Stimulated activated CD4-positive, alpha-beta T cell treated with anti-CD3 and anti-CD28 coated beads, Interleukin-4, amount 100 ng/mL, for 1 hour (primary cell): Measurements from ENCODE around the gene ADM2.
A peak's percentile ranks its signal among the peaks of the same experiment; 100 is the strongest.
"Not testable (repeated sequence)": the region's sequence is repeated elsewhere in the genome, so short reads cannot be mapped to it uniquely, and the experiment has no call there.

Experiments used
- DNase-seq: peaks from one replicate; pipeline ENCODE4 v3.0.0-alpha.2; 2020

Gene ADM2

GRCh38 chr22:50526834-50527801 lies 45.8 kb downstream of the ADM2 start:
- DNase-seq: no peak

- no peak for DNase-seq
These were observed 46.8 kb downstream of the ADM2 start for GRCh38 chr22:50527921-50528681.

DNA sequence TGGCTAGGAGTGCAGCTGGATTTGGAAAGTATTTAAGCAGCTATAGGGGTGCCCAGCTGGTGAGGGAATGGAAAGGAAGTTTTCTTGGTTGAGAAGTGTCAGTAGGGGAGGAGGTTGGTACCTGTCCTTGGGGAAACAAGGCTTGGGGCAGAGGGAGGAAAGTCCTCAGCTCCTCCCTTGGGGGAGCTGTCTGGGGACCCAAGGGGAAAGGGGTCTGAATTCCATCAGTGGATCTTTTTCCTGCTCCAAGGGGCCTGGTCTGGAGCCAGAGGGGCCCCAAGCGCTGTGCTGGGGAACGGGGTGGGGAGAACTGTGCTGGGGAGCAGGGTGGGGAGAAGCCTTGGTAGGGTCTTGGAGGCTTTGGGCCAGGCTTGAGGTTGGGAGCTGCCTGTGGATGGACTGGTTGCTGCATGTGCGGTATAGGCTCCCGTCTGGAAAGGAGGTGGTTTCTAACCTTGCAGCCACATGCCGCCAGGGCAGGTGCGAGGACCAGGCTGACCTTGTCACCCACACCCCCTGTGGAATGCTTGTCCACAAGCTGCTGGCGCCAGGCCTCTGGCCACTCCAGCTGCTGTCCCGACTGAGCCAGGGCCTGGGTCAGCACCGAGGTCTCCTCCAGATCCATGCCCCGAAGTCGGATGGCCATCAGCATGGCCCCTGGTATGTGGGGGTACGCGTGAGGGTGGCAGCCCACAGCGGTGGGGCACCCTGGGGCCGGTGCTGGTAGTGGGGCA lies 47.5 kb downstream of the ADM2 start:
- peak; percentile 13 for DNase-seq

DNA sequence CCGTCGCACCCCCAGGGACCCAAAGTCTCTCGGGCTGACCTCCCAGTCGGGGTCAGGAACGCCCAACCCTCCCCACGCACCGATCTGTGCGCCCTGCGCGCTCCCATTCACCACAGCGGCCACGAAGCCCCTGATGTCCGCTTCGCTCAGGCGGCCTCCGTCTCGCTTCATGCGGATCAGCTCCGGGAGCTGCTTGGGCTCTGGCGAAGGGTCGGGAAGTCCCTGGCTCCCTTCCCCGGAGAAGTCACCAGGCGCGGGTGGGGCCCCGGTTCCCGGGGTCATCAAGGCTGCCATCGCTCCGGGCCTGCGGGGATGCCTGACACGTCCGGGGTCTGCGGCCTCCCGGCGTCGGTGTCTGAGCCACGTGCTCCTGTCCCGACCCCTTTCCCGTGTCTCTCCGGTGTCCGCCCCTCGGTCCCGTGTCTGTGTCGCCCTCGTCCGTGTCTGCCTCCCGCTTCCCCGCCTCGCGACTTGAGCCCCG lies 48.1 kb downstream of the ADM2 start:
- peak; percentile 15 for DNase-seq

- DNase-seq: peak; percentile 76
These were observed 48.7 kb downstream of the ADM2 start, which contains the start of gene TYMP for GRCh38 chr22:50529897-50530579. Gene TYMP, minus strand, starts transcription at chr22:50530012. Its CDS starts 303 bp downstream, at chr22:50529709.

- no peak for DNase-seq
These were observed 49.2 kb downstream of the ADM2 start for GRCh38 chr22:50530580-50530876.

DNA sequence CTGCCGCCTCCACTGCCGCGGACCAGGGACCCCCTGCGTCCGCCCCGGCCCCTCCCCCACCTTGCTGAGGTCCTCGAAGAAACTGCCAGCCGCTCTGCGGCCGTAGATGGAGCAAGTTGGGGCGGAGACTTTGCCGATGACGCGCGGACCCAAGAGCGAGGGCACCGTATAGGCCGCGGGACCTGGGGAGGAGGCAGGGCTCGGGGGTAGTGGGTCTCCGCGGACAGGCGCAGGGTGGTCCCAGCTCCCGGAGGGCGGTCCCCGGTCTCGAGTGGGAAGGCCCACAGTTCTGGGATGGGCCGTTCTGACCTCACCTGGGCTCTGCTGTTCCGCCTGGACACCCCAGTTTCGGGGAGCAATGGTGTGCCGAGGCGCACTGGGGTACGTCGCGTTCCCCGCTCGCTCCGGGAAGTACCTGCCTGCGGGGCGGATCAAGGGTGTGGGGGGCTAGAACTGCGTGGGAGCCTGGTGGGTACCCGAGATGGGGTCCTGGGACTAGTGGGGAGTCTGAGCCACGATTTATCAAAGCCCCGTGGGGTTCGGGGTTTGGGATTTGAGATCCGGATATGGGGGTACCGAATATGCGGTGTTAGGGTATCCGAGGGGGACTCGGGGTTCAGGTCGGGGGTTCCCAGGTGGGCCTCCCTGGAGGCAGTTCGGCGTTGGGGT lies 49.7 kb downstream of the ADM2 start:
- DNase-seq: peak; percentile 84

DNA sequence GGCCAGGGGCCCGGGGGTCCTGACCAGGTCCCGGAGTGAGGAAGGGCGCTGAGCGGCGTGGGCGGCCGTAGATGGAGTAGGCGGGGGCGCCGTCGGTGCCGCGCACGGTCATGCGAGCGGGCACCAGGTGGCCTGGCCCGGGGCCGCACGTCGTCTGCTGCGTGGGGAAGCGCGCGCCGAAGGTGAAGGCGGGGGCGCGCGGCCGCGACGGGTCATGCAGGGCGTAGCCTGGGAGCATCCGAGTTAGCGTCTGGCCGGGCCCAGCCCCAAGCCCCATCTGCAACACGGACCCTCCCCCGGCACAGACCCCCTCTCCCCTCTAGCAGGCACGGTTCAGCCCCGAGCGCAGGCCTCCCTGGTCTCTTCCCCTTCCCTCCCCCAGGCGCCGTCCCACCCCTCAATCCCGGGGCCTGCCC lies 50.2 kb downstream of the ADM2 start:
- peak; percentile 75 for DNase-seq

DNA sequence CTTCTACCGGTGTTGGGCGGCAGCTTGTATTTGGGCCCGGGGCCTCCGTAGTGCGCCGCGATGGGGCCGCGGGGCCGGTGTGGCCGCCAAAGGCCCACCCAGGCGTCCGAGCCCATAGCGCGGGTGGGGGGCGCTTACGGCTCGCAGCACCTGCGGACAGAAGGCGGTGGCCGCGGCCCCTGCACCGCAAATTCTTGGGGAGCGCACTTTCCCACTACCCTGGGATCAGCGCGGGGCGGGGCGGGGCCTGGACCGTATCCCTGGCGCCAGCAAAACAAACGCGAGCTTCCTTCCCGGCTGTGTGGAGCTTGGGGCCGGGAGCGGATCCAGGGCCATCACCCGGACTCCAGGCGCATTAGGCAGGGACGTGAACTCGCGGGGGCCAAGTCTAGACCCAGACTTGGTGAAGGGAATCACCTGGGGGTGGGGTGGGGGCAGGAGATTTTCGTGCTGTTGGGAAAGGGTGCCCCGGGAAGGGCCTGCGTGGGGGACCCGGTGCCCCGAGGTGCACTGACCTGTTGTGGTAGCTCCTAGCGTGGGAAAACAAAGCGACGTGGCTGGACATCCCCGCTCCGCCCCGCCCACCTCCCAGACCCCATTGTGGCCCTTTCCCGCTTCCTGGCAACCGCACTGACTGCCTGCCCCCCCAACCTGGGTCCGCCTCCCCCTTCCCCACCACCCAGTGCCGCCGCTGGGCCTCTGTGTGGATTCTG lies 50.8 kb downstream of the ADM2 start:
- no peak for DNase-seq

DNA sequence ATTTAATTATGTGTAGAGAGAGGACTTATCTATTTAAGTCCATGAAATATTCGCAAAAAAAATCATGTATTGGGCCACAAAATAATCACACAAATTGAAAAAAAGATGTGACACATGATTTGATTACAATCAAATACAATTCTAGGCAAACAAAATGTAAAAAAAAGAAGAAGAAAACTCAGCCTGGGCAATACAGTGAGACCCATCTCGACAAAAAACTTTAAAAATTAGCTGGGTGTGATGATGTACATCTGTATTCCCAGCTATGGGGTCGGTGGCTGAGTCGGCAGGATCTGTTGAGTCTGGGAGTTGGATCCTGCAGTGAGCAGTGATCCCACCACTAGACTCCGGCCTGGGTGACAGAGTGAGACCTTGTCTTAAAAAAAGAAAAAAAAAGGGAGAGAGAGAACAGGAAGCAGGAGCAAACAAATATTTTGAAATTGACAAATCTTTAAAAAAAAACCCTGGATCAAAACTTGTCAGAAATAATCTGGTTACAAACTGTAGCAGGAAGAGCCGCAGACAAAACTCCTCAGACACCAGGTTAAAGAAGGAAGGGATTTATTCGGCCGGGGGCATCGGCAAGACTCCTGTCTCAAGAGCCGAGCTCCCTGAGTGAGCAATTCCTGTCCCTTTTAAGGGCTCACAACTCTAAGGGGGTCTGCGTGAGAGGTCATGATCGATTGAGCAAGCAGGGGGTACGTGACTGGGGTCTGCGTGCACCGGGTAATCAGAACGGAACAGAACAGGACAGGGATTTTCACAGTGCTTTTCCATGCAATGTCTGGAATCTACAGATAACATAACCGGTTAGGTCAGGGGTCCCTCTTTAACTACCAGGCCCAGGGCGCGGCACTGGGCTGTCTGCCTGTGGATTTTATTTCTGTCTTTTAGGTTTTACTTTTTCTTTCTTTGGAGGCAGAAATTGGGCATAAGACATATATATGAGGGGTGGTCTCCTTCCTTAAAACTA lies 51.8 kb downstream of the ADM2 start:
- no peak for DNase-seq

DNA sequence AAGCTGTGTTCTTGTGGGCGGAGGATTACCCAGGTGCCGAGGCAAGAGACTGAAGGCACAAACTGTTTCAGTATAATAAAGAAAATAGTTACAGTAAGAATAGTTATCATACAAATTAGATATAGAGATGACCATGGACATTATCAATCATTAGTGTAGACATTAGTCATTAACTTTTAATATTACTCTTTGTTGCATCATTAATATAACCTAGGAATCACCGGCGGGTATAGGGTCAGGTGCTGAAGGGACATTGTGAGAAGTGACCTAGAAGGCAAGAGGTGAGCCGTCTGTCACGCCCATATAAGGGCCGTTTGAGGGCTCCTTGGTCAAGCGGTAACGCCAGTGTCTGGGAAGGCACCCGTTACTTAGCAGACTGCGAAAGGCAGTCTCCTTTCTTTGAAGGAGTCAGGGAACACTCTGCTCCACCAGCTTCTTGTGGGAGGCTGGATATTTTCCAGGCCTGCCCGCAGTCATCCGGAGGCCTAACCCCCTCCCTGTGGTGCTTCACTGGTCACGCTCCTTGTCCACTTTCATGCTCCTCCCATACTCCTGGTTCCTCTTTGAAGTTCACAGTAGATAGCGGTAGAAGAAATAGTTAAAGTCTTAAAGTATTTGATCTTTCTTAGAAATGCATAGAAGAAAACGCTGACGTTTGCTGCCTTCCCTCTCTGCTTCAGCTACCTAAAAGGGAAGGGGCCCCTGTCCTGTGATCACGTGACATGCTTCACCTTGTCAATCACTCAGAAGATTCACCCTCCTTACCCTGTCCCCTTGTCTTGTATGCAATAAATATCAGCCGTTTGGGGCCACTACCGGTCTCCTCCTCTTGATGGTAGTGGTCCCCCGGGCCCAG lies 52.7 kb downstream of the ADM2 start:
- not testable (repeated sequence) for DNase-seq

GRCh38 chr22:50535113-50535512 lies 53.8 kb downstream of the ADM2 start:
- DNase-seq: no peak
